CD4-positive, alpha-beta memory T cell (primary cell): ENCODE measurements around the gene NDC1. TPM values are rescaled to one million over a fixed set of nuclear protein-coding genes. Genes with fewer than 3 reads are reported as not detected.

Experiments used
- CTCF ChIA-PET: fragments of 350-600 bp; sonication (Branson Sonifier 250); formaldehyde crosslinking; loops from one replicate; lab custom pipeline; 2021; ENCODE audit warnings: inconsistent platforms; ENCODE audit not compliant: partially characterized antibody; lab: Charles Lee
- POLR2A ChIA-PET: fragments of 350-600 bp; sonication (Branson Sonifier 250); formaldehyde crosslinking; loops from one replicate; lab custom pipeline; 2021; ENCODE audit not compliant: partially characterized antibody; lab: Charles Lee
- DNase-seq, 5 donors: peaks; one replicate each; pipeline versions ENCODE4 v3.0.0 to v3.0.0-alpha.2; 2020 to 2022; ENCODE audit warnings: mixed read lengths in 1 of 5
- H3K27ac ChIP-seq: one replicate; pipeline ENCODE4 v1.7.0; 2013; ENCODE audit warnings: low read depth, low read length
- H3K27me3 ChIP-seq: 2 replicates; pipeline ENCODE4 v1.7.0; 2013; ENCODE audit warnings: mild to moderate bottlenecking, low read length, moderate library complexity; ENCODE audit not compliant: insufficient read depth
- H3K36me3 ChIP-seq: 2 replicates; pipeline ENCODE4 v1.7.0; 2013; ENCODE audit warnings: mild to moderate bottlenecking, low read length, moderate library complexity; ENCODE audit not compliant: insufficient read depth
- H3K4me1 ChIP-seq: 2 replicates; pipeline ENCODE4 v1.7.0; 2013; ENCODE audit warnings: mild to moderate bottlenecking, low read length, moderate library complexity; ENCODE audit not compliant: insufficient read depth
- H3K4me3 ChIP-seq, 2 donors: one replicate each; pipeline ENCODE4 v1.7.0; 2013; ENCODE audit warnings: low read length in 2 of 2, mild to moderate bottlenecking in 1 of 2
- H3K9me3 ChIP-seq, 2 donors: one replicate each; pipeline ENCODE4 v1.7.0; 2013; ENCODE audit warnings: low read length in 2 of 2, control low read depth in 1 of 2; ENCODE audit not compliant: control insufficient read depth in 1 of 2
- H3K27ac Mint-ChIP-seq, 7 donors: one replicate each; pipeline ENCODE4 v1.8.0; 2020 to 2021; ENCODE audit warnings: mixed read lengths in 7 of 7, mild to moderate bottlenecking in 6 of 7, inconsistent platforms in 3 of 7, moderate library complexity in 3 of 7
- H3K27me3 Mint-ChIP-seq, 2 donors: one replicate each; pipeline ENCODE4 v1.8.0; 2020 to 2021; ENCODE audit warnings: mixed read lengths in 2 of 2
- H3K36me3 Mint-ChIP-seq, 2 donors: one replicate each; pipeline ENCODE4 v1.8.0; 2020 to 2021; ENCODE audit warnings: mixed read lengths in 2 of 2, inconsistent platforms in 1 of 2, mild to moderate bottlenecking in 1 of 2
- H3K4me1 Mint-ChIP-seq, 4 donors: one replicate each; pipeline ENCODE4 v1.8.0; 2020 to 2021; ENCODE audit warnings: mixed read lengths in 4 of 4, mild to moderate bottlenecking in 1 of 4
- H3K4me3 Mint-ChIP-seq, 8 donors: one replicate each; pipeline ENCODE4 v1.8.0; 2020 to 2021; ENCODE audit warnings: mixed read lengths in 8 of 8, mild to moderate bottlenecking in 7 of 8, moderate library complexity in 6 of 8, inconsistent platforms in 3 of 8
- H3K9me3 Mint-ChIP-seq, 8 donors: one replicate each; pipeline ENCODE4 v1.8.0; 2020 to 2021; ENCODE audit warnings: mixed read lengths in 8 of 8, mild to moderate bottlenecking in 5 of 8, inconsistent platforms in 3 of 8, moderate library complexity in 1 of 8
- intact Hi-C: fragments of 100-400 bp; cut with micrococcal nuclease; formaldehyde crosslinking; loops from one replicate; pipeline ENCODE4 v1.15.1; 2023
- polyA plus RNA-seq, 2 donors: library from polyadenylated mRNA; unstranded; fragments of 300-500 nt; fragmentation: Illumina TruSeq; gene quantifications; one replicate each; pipeline ENCODE4 v1.2.3, GENCODE V29; 2021
- total RNA-seq, 2 experiments: library from RNA; stranded (reverse); gene quantifications; one replicate each; pipeline ENCODE4 v1.2.3, GENCODE V29; 2021

NDC1 gene
- total and polyA plus RNA-seq, 4 experiments from 2014 or later: 4.4 to 11.0 (median 9.3) TPM

- Histone ChIP-seq H3K27me3 (no peaks in the 10 kb centered on the region), H3K4me3 (no peak overlapping the region), H3K27ac (no peak overlapping the region), H3K36me3 (peaks cover 12% of the 10 kb centered on the region), H3K9me3 (no peaks in the 10 kb centered on the region), H3K4me1 (no peaks in the 10 kb centered on the region)
- H3K27me3 Mint-ChIP-seq: no peaks in the 10 kb centered on the region
- no peak for DNase-seq
- ChIA-PET POLR2A (interaction anchor here (0.6 to 0.9 kb wide), 2 partner anchors 12 to 19 kb away, joined by 3 to 4 read pairs; partner anchors contain the start of gene NDC1), CTCF (interaction anchor here (1.0 to 4.1 kb wide), 3 partner anchors 9 to 109 kb away, joined by 3 to 31 read pairs (median 9); no protein-coding TSS in a partner anchor)
- no peak overlapping the region for H3K4me3 Mint-ChIP-seq
- H3K9me3 Mint-ChIP-seq: peaks cover 0 to 5% (median 0%) of the 10 kb centered on the region in 8 donors
- H3K4me1 Mint-ChIP-seq: no peaks in the 10 kb centered on the region
- no peak overlapping the region for H3K27ac Mint-ChIP-seq
- peaks cover 33 to 44% of the 10 kb centered on the region in 2 donors for H3K36me3 Mint-ChIP-seq
- intact Hi-C loops: no loop called here
Observed at GRCh38 chr1:53850082-53850673, 12.1 kb upstream of the NDC1 start.

- H3K9me3 Mint-ChIP-seq: peaks cover 0 to 5% (median 0%) of the 10 kb centered on the region in 8 donors
- no peak for DNase-seq
- intact Hi-C loops: no loop called here
- Histone ChIP-seq H3K4me1 (no peaks in the 10 kb centered on the region), H3K4me3 (no peak overlapping the region), H3K27me3 (no peaks in the 10 kb centered on the region), H3K27ac (no peak overlapping the region), H3K36me3 (peaks cover 6% of the 10 kb centered on the region), H3K9me3 (no peaks in the 10 kb centered on the region)
- no peak overlapping the region for H3K27ac Mint-ChIP-seq
- H3K4me3 Mint-ChIP-seq: no peak overlapping the region
- POLR2A ChIA-PET: interaction anchor here (1.1 kb wide), 1 partner anchor 10 kb away, joined by 3 read pairs; the partner anchor contains the start of gene NDC1
- CTCF ChIA-PET: no interaction called here
- H3K4me1 Mint-ChIP-seq: no peaks in the 10 kb centered on the region
- no peaks in the 10 kb centered on the region for H3K27me3 Mint-ChIP-seq
- H3K36me3 Mint-ChIP-seq: peaks cover 19 to 24% of the 10 kb centered on the region in 2 donors
Observed at GRCh38 chr1:53847980-53848379, 9.9 kb upstream of the NDC1 start.

GRCh38 chr1:53842347-53842746 is 4.3 kb upstream of the NDC1 start:
- H3K9me3 Mint-ChIP-seq: peaks cover 0 to 10% (median 8%) of the 10 kb centered on the region in 8 donors
- Histone ChIP-seq H3K27me3 (no peaks in the 10 kb centered on the region), H3K4me3 (no peak overlapping the region), H3K4me1 (no peaks in the 10 kb centered on the region), H3K9me3 (peaks cover 0 to 3% of the 10 kb centered on the region in 2 donors), H3K36me3 (no peaks in the 10 kb centered on the region), H3K27ac (no peak overlapping the region)
- peaks cover 3 to 17% (median 9%) of the 10 kb centered on the region in 4 donors for H3K4me1 Mint-ChIP-seq
- peaks cover 0 to 2% of the 10 kb centered on the region in 2 donors for H3K27me3 Mint-ChIP-seq
- CTCF ChIA-PET: no interaction called here
- H3K27ac Mint-ChIP-seq: no peak overlapping the region
- no peak overlapping the region for H3K4me3 Mint-ChIP-seq
- POLR2A ChIA-PET: no interaction called here
- no peak for DNase-seq
- peaks cover 0 to 12% of the 10 kb centered on the region in 2 donors for H3K36me3 Mint-ChIP-seq
- intact Hi-C loops: no loop called here

- ChIA-PET CTCF (interaction anchor here (0.9 to 1.3 kb wide), 3 partner anchors 12 to 107 kb away, joined by 3 to 5 read pairs (median 3); partner anchors contain the start of genes IFT25 and LRRC42), POLR2A (interaction anchor here (1.0 to 2.1 kb wide), 7 partner anchors 11 to 214 kb away, joined by 3 to 18 read pairs (median 4); partner anchors contain the start of genes IFT25, LRRC42, TCEANC2 and TMEM59)
- H3K4me1 Mint-ChIP-seq: peaks cover 15 to 38% (median 23%) of the 10 kb centered on the region in 4 donors
- no peak for DNase-seq
- H3K27ac Mint-ChIP-seq: peak overlapping the region; percentile 97 to 99 (median 98)
- peaks cover 0 to 14% of the 10 kb centered on the region in 2 donors for H3K36me3 Mint-ChIP-seq
- Histone ChIP-seq H3K27ac (peak overlapping the region; percentile 95), H3K4me3 (peak overlapping the region; percentile 83 to 87), H3K36me3 (no peaks in the 10 kb centered on the region), H3K4me1 (peaks cover 5% of the 10 kb centered on the region), H3K9me3 (peaks cover 0 to 3% of the 10 kb centered on the region in 2 donors), H3K27me3 (no peaks in the 10 kb centered on the region)
- intact Hi-C loops: loop anchor here (1.0 to 10.0 kb wide), 7 partner anchors 51 to 926 kb away; partner anchors contain the start of genes LRRC42, MAGOH, PARS2 and SSBP3
- H3K9me3 Mint-ChIP-seq: peaks cover 0 to 10% (median 8%) of the 10 kb centered on the region in 8 donors
- H3K27me3 Mint-ChIP-seq: peaks cover 0 to 2% of the 10 kb centered on the region in 2 donors
- H3K4me3 Mint-ChIP-seq: peak overlapping the region; percentile 91 to 99 (median 98)
Observed at GRCh38 chr1:53838654-53838974, 518 bp upstream of the NDC1 start.

GRCh38 chr1:53837646-53837923 is 511 bp downstream of the NDC1 start:
- peak overlapping the region; percentile 97 to 99 (median 98) for H3K27ac Mint-ChIP-seq
- Histone ChIP-seq H3K9me3 (peaks cover 0 to 3% of the 10 kb centered on the region in 2 donors), H3K27ac (peak overlapping the region; percentile 95), H3K4me3 (peak overlapping the region; percentile 83 to 87), H3K36me3 (no peaks in the 10 kb centered on the region), H3K27me3 (no peaks in the 10 kb centered on the region), H3K4me1 (peaks cover 5% of the 10 kb centered on the region)
- peaks cover 0 to 14% of the 10 kb centered on the region in 2 donors for H3K36me3 Mint-ChIP-seq
- no peak for DNase-seq
- ChIA-PET CTCF (no interaction called here), POLR2A (interaction anchor here (1.0 to 2.1 kb wide), 5 partner anchors 10 to 569 kb away, joined by 3 to 18 read pairs (median 3); partner anchors contain the start of genes IFT25, LRRC42, SSBP3 and TCEANC2)
- intact Hi-C loops: loop anchor here (10.0 kb wide), 1 partner anchor 603 kb away; the partner anchor contains the start of gene MAGOH
- H3K9me3 Mint-ChIP-seq: peaks cover 0 to 9% (median 6%) of the 10 kb centered on the region in 8 donors
- peaks cover 0 to under 1% of the 10 kb centered on the region in 2 donors for H3K27me3 Mint-ChIP-seq
- H3K4me3 Mint-ChIP-seq: peak overlapping the region; percentile 91 to 99 (median 98)
- peaks cover 15 to 38% (median 24%) of the 10 kb centered on the region in 4 donors for H3K4me1 Mint-ChIP-seq

- peaks cover 5% of the 10 kb centered on the region for H3K4me1 ChIP-seq
- no peaks in the 10 kb centered on the region for H3K36me3 ChIP-seq
- ChIA-PET POLR2A (interaction anchor here (1.0 kb wide), 1 partner anchor 110 kb away, joined by 3 read pairs; the partner anchor contains the start of genes IFT25 and LRRC42), CTCF (interaction anchor here (1.5 kb wide), 1 partner anchor 25 kb away, joined by 4 read pairs; no protein-coding TSS in a partner anchor)
- no peak overlapping the region for H3K27ac ChIP-seq
- Mint-ChIP-seq H3K27me3 (no peaks in the 10 kb centered on the region), H3K36me3 (peaks cover 0 to 17% of the 10 kb centered on the region in 2 donors), H3K27ac (peak overlapping the region in 2 of 7 donors; percentile 16 to 97), H3K9me3 (no peaks in the 10 kb centered on the region), H3K4me1 (peaks cover 15 to 38% (median 24%) of the 10 kb centered on the region in 4 donors), H3K4me3 (no peak overlapping the region)
- H3K27me3 ChIP-seq: no peaks in the 10 kb centered on the region
- no peaks in the 10 kb centered on the region for H3K9me3 ChIP-seq
- intact Hi-C loops: loop anchor here (10.0 kb wide), 1 partner anchor 601 kb away; the partner anchor contains the start of gene MAGOH
- no peak for DNase-seq
- H3K4me3 ChIP-seq: no peak overlapping the region
Observed at GRCh38 chr1:53835491-53835890, 2.6 kb downstream of the NDC1 start.

- Histone ChIP-seq H3K4me3 (no peak overlapping the region), H3K27ac (no peak overlapping the region), H3K36me3 (no peaks in the 10 kb centered on the region), H3K9me3 (no peaks in the 10 kb centered on the region), H3K27me3 (no peaks in the 10 kb centered on the region), H3K4me1 (peaks cover 5% of the 10 kb centered on the region)
- Mint-ChIP-seq H3K27me3 (no peaks in the 10 kb centered on the region), H3K4me1 (peaks cover 15 to 38% (median 24%) of the 10 kb centered on the region in 4 donors), H3K27ac (no peak overlapping the region), H3K4me3 (no peak overlapping the region), H3K9me3 (no peaks in the 10 kb centered on the region), H3K36me3 (peaks cover under 1 to 19% of the 10 kb centered on the region in 2 donors)
- ChIA-PET POLR2A (interaction anchor here (1.0 kb wide), 1 partner anchor 111 kb away, joined by 3 read pairs; the partner anchor contains the start of genes IFT25 and LRRC42), CTCF (no interaction called here)
- no peak for DNase-seq
- intact Hi-C loops: loop anchor here (10.0 kb wide), 1 partner anchor 600 kb away; the partner anchor contains the start of gene MAGOH
Observed at GRCh38 chr1:53834776-53835175, 3.3 kb downstream of the NDC1 start.
